Limb (tissue), 2 donors: ENCODE measurements around the gene ITPA.
"Not testable (repeated sequence)": the region's sequence is repeated elsewhere in the genome, so short reads cannot be mapped to it uniquely, and the experiment has no call there.

Source experiments
- DNase-seq, 2 donors: peaks; one replicate each; pipeline ENCODE4 v3.0.0-alpha.2; 2016; ENCODE audit errors: extremely low spot score in 2 of 2

Gene ITPA

DNA sequence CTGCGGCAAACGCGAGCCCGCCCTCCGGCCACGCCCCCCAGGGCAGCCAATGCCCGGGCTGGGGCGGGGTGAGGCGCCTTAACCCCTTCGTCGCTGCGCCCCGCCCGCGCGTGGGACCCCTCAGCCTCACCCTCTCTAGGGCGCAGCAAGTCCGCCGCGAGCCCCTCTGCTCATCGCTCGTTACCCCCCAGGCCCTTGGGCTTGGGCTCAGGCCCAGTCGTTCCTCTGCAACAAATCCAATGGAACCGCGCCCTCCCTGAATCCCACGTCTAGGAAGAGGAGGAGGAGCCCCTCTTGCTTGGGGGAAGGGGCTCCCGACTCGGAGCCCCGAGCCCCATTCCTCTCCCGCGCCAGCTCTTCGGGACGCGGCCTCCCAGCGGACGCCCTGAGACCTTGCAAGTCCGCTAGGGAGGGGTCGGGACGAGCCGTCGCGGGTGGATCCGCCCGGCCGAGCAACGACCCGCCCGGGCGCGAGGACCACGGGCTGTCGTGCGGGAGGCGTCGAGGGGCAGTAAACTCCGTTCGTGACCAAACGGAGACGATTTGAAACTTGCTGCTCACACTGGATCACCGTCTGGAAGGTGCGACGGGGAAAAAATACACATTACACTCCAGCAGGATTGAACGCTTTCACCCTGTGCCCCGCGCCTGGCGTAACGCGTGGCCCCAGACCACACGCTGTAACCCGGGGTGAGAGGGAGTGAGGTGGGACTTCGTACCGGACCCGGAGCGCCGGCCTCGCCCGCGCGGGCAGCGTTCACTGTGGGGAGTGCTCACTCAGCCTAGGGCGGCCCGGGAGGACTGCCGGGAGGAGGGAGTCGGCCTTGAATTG, 35.5 kb upstream of the ITPA start:
- DNase-seq, result peak; percentile 90 to 96

DNA sequence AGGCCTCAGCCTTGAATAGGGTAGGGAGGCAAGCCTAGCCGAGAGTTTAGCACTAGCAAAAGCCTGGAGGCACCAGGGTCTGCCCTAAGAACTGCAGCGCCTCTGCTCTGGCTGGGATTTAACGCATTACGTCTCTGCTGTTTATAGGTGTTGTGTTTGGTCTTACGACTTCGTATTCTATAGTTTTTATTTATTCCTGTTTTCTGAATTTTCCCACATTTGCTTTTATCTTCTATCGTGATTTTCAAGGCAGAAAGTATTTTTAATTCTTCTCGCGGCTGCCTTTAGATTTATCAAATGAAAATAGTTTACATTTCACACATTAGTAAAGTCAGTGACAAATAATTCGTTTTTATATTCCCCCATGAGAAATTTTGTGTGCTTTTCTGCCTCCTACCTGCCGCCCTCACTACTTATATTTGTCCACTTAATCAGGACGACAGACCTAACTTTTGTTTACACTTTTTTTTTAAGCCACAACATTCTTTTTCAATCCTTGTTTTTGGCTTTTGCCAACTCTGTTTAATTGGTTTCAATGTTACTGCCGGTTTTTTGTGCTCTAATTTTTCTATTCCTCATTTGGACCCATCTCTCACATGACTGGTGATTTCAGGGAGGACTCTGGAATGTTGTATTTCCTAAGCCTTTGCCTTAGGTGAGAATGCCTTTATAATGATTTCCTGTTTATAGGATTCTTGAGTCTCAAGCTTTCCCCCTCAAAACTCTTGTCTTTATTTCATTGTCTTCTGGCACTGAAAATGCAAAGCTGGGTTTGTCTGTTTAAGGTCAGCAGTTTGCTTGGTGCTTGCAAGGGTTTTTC, 34.6 kb upstream of the ITPA start:
- DNase-seq, result no peak

DNA sequence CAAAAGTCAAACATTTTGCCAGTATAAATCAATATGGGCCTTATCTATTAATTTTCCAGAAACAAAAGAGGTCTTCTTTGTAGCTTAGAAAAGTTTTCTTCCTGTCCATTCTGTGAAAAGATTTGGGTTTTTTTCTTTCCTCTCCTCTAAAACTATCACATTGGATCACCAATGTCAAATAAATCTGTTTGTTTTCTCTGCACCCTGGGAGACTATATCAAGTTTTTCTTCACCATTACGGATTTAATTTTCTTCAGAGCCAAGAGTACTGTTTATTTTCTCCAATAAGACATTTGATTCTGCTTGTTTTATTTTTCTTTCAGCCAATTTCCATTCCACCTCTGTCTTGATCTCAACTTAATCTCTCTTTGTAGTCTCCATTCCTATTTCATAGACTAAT, 34.0 kb upstream of the ITPA start:
- no peak for DNase-seq

DNA sequence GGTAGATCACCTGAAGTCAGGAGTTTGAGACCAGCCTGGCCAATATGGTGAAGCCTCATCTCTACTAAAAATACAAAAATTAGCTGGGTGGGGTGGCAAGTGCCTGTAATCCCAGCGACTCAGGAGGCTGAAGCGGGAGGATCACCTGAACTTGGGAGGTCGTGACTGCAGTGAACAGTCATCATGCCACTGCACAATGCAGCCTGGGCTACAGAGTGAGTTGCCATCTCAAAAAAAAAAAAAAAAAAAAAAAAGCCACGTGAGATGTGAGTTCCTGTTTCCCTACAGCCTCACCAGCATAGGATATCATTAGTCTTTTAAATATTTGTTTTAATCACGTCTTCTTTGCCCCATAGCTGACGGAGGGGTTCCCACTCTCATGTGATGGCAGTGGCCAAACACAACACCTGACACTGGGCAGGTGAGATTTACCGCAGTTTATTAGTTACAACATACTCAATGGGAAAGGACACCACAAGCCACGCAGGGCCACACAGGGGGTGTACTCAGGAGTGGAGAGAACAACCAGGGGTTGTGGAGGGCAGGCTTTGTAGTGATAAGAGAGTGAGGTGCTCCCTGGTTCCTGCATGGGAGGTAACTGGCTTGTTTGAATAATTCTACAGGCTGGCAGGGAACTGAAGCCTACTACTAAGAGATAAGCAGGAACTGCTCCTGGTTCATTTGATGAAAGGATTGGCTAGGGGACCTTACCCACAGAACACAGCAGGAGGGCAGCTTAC, 31.4 kb upstream of the ITPA start:
- DNase-seq, result no peak

DNA sequence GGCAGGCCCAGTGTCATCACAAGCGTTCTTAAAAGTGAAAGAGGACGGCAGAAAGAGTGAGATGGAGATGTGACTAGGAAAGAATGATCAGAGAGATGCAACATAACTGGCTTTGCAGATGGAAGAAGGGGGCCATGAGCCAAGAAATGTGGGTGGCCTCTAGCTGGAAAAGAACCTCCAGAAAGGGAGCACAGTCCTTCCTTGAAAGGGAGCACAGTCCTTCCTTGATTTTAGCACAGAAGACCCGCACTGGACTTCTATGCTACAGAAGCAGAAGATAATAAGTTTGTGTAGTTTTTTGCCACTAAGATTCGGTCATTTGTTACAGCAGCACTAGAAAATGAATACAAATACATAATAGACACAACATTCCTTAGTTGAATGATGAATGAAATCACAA, 29.0 kb upstream of the ITPA start:
- no peak for DNase-seq

DNA sequence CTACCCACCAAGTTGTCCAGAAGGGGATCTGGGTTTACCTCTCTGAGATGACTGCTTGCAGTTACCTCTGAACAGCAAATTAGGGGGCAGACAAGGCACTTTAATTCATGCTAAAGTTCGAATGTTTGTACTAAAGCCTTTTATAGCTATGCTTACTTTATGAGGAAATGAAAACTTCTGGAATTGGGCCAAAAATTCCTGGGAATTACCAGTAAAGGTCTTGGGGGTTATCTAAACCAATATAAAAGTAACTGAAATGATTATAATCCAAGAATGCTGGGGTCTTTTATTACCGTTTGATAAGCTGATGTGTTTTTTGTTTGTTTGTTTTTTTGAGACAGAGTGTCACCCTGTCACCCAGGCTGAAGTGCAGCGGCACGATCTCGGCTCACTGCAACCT, 28.0 kb upstream of the ITPA start:
- no peak for DNase-seq

DNA sequence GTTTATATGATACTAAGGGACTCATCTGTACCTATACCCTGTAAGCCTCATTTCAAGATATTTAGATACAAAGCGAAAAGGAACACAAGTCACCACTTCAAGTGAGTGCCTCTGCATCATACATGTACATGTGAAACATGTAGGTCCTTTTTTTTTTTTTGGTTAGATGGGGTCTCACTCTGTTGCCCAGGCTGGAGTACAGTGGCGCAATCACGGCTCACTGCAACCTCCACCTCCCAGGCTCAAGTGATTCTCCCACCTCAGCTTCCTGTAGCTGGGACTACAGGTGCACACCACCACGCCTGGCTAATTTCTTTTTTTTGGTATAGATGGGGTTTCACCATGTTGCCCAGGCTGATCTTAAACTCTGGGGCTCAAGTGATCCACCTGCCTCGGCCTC, 26.9 kb upstream of the ITPA start:
- DNase-seq, result not testable (repeated sequence)

DNA sequence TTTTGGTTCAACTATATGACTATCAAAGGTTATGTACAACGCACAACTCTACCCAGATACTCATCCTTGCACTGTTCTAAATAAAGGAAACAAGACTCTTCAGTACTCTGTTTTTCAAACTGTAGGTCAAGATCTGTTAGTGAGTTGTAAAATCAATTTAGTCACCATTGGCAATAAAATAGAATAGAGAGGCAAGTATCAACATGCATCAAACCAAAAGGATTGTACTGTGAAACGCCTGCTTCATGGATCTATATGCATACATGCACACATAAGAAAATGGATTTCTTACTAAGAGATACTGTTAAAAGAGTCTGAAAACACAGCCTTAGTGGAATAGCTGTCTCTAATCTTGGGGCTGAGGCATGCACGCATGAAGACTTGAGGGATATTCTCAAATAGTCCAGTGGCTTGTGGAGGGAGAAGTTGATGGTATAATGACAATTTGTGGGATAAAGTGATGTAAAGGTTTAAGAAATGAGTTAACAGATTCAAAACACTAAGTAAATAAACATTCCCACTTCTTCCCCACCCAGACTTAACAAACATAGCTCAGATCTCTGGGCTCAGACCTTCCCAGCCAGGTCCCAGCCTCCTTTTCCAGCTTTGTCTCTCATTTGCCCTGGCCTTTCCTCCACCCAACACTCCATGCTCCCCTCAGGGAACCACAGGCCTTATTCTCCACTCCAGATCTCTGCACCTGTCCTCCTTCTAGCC, 25.2 kb upstream of the ITPA start:
- no peak for DNase-seq

DNA sequence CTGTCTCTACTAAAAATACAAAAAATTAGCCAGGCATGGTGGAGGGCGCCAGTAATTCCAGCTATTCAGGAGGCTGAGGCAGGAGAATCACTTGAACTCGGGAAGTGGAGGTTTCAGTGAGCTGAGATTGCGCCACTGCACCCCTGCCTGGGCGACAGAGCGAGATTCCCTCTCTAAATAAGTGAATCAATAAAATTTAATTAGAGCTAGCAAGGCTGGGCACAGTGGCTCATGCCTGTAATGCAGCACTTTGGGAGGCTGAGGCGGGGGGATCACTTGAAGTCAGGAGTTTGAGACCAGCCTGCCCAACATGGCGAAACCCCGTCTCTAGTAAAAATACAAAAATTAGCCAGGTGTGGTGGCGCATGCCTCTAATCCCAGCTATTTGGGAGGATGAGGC, 21.4 kb upstream of the ITPA start:
- not testable (repeated sequence) for DNase-seq

DNA sequence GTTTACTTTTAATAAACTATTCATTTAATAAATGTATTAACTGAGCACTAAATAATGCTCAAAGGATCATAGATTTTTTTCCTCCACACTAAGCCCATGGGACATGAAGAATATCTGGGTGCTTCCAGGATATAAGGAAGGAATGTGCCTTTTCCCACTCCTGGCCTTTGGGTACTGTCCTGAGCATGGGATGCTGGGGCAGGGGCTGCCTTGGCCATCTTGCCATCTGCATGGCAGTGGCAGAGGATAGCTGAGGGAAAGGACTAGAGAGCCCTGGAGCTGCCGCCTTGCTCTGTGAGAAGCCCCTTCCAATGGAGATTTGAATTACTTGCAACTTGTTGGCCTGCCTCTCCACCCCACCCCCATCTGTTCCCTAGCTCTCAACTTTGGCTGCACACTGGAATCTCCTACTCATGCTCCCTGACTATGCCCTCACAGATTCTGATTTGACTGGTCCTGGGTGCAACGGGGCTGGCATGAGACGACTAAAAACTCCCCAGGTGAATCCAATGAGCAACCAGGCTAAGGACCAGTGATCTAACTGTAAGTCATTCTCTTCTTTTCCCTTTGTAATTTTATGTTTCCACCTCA, 20.4 kb upstream of the ITPA start:
- no peak for DNase-seq

DNA sequence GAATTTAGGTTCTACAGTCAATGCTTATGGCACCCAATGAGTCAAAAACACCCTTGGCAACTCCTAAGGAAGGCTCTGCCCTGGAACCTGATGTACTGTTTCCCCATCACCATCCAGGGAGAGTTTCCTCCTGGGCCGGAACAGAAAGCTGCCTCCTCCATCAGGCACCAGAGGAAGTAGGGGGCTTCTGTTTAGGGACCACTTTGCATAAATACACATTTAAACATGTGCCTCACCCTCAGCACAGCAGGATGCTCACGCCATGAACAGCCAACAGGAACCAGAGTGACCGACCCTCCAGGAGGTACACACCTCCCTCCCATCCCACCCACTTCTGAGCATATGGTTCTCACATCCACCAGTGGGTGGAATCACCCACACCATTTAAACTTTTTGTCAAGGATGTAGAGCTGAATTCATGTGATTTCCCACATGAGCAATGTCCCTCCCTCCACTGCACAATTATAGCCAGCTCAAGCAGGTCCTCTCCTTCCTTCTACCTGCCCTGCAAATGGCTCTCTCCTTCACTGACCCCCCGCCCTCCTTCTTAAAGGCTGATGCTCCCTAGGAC, 19.7 kb upstream of the ITPA start:
- DNase-seq, result no peak

DNA sequence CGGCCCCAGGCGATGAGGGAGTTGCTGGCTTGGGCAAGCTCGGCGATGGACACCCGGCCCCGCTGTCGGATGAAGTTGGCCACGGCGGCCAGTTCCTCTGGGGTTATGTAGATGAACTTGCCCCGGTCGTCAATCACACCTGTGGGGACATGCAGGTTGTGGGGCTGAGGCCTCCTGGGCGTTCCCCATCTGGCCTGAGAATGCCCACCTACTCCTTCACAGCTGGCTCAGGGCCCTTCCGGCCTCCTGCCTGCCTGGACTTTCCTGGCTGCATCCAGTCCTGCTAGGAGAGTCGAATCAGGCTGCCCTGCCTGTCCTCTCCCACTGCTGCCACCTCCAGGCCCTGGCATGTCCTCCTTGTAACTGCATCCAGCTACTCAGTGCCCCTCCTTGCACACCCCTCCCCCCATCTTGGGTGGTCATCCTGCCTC, 18.6 kb upstream of the ITPA start:
- no peak for DNase-seq

DNA sequence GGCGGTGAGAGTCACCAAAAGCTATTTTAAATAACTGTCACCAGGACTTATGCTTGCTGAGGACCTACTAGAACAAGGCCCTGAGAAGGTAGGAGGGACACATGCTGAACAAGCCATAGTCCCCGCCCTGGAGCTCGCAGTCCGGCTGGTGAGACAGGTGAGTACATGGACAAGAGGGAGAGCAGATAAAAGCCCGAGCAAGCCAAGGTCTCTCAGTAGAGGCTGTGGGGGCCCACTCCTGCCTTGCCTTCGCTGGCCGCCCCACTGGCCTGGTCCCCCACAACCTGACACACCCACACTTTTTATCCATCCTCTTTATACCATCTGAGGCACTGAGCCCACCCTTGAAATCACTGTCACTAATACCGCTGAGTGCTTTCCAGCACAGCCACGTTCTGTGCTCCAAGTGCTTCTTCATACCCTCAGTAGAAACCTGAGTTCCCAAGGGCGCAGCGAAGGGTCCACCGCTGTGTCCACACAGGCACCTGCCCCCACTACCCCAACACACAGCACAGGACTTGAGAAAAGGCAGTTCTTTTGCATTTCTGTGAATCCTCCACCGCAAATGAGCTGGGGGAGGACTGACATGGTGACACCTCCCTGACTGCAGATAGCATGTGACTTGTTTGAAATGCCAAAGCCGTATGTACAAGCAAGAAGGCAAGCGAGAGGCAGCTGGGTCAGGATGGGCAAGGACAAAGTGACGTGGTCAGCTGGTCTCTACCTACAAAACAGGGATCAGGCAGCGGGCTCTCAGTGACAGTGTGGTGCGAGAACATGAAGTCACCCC, 16.9 kb upstream of the ITPA start:
- no peak for DNase-seq

DNA sequence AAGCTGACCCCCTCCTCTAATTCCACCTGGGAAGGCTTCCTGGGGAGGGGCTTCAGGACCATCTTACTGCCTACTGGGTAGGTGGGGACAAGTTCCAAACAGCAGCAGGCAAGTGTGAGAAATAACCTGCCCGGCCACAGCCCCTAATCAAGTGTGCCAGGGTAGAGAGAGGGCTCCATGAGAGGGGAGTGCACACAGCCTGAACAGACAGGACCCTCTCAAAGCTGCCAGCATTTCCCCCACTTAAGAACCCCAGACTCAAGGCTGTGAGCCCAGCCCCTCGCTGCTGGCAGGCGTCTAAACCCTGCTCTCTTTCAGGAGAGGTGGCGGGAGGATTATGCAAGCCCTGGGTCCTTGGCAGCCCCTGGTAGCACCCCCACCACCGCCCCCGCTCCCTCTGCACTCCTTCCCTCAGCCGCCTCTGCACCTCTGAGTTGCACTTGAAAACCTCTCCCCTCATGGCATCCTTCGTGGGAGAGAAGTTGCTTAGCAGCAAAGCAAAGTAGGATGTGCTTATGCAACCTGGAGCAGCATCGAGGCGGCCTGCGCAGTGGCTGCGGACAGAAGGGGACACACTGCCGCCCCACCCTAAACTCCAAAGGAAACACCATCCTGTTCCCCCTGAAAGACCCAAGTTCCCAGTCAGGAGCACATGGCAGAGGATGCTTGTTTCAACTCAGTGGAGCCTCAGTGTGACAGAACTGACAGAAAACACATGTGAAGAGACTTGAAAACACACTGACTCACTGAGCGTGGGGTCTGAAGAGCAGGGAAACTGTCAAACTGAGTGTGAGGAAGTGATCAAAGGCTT, 15.3 kb upstream of the ITPA start:
- DNase-seq, result no peak

DNA sequence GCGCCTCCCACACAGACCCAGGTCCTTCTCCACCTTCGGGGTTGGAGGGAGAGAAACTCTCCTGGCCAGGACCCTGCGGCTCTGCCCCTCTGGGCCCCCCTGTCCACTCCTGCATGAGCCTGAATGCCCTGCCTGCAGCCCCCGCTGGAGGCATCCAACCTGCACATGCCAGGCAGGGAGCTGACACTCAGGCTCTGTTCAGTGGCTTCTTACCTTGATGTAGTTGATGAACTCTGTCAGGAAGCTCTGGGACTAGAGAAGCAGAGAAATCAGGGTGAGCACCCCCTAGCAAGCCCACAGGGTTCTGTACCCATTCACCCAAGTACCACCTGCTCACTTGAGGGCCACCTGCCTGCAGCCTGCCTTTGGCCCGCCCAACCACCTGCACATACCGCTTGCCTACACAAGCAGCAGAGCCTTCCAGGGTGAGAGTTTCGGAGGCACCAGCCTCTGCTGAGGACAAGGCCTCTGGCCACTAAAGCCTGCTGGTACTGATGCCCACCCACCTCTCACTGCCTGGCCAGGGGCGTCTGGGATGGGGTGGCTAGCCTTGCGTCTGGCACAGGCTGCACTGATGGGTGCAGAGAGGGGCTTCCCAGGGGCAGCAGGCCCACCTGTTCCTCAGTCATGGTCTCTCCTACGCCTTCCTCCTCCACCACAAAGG, 14.5 kb upstream of the ITPA start:
- DNase-seq, result no peak

DNA sequence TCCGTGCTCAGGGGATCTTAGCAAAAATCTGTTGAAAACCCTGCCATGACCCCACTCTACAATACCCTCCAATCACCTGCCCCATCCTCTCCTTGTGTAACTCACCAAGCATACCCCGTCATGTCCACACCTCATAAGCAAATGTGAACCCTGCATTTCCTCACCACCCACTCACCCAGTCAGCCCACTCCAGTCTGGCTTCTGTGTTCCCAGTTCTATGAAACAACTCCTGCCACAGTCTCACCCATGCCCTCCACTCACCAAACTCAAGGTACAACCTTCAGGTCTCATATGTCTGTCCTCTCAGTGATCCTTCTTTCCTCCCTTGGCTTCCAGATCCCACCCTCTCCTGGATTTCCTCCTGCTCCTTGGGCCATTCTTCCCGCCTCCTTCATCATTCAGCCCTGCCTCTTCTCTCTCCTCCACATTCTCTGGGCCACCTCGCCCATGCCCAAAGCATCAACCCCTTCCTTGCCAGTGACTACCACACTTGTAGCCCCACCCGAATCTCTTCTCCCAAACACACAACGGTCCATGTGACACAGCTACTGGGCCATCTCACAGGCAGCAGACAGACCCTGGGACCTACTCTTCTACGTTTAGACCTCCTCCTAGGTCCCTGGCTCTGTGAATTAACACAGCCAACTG, 13.6 kb upstream of the ITPA start:
- DNase-seq, result no peak

DNA sequence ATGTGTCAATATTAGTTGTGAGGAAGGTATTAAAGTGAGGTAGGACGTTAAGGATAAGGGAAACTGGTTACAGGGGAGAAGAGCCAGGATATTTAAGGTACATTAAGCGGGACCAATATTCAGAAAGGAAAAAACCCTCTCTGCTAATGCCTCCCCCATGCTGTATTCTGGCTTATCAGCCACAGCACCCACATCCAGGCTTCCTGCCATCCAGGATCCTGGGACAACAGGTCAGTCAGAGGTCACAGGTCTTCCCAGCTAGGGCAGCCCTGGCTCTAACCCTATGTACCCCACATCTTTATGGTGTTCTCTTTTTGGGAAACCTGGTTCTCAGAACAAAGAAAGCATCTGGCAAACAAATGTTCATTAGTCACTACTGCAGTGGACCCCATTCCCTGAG, 10.1 kb upstream of the ITPA start:
- no peak for DNase-seq
